GM19324 (cell line): ENCODE results near the gene SCPEP1.
"Not testable (repeated sequence)": the region's sequence is repeated elsewhere in the genome, so short reads cannot be mapped to it uniquely, and the experiment has no call there.

ENCODE experiments used
- ATAC-seq: cut with Tn5 transposase; IDR thresholded peaks from one replicate; pipeline ENCODE4 v1.9.1; 2021; ENCODE audit warnings: mild to moderate bottlenecking, moderate library complexity; ENCODE audit not compliant: unreplicated experiment, low FRiP score

Gene SCPEP1

GRCh38 chr17:56960596-56961538 is 17.1 kb upstream of the SCPEP1 start, which contains the start of gene COIL:
TSS of gene COIL (minus strand) at chr17:56961050. CDS start at chr17:56961019, 31 bp downstream.
- ATAC-seq, result peak; percentile 89

GRCh38 chr17:56965241-56965640 is 12.7 kb upstream of the SCPEP1 start:
- not testable (repeated sequence) for ATAC-seq

GRCh38 chr17:56965681-56966080 is 12.2 kb upstream of the SCPEP1 start:
- ATAC-seq, result not testable (repeated sequence)

GRCh38 chr17:56966338-56966737 is 11.6 kb upstream of the SCPEP1 start:
- no peak for ATAC-seq

- ATAC-seq, result no peak
These were observed 7.0 kb upstream of the SCPEP1 start for GRCh38 chr17:56970974-56971373.

GRCh38 chr17:56972111-56972730 is 5.7 kb upstream of the SCPEP1 start:
- ATAC-seq, result no peak

- no peak for ATAC-seq
These were observed 4.4 kb upstream of the SCPEP1 start for GRCh38 chr17:56973520-56973919.

GRCh38 chr17:56974055-56974454 is 3.9 kb upstream of the SCPEP1 start:
- ATAC-seq, result no peak

GRCh38 chr17:56975656-56976055 is 2.3 kb upstream of the SCPEP1 start:
- no peak for ATAC-seq

- ATAC-seq, result no peak
These were observed 856 bp upstream of the SCPEP1 start for GRCh38 chr17:56976941-56977608.

- peak; percentile 23 for ATAC-seq
These were observed 635 bp downstream of the SCPEP1 start for GRCh38 chr17:56978441-56979090.

GRCh38 chr17:56979091-56979480 is 1.2 kb downstream of the SCPEP1 start:
- no peak for ATAC-seq

- ATAC-seq, result not testable (repeated sequence)
These were observed 2.6 kb downstream of the SCPEP1 start for GRCh38 chr17:56980526-56980925.

GRCh38 chr17:56982312-56982711 is 4.4 kb downstream of the SCPEP1 start:
- no peak for ATAC-seq

GRCh38 chr17:56983366-56983765 is 5.4 kb downstream of the SCPEP1 start:
- no peak for ATAC-seq

- no peak for ATAC-seq
These were observed 7.6 kb downstream of the SCPEP1 start for GRCh38 chr17:56985371-56986162.

GRCh38 chr17:56987283-56987834 is 9.4 kb downstream of the SCPEP1 start:
- ATAC-seq, result no peak

- ATAC-seq, result no peak
These were observed 11.1 kb downstream of the SCPEP1 start for GRCh38 chr17:56988901-56989572.

- no peak for ATAC-seq
These were observed 14.4 kb downstream of the SCPEP1 start for GRCh38 chr17:56992364-56992763.
